Islet of Langerhans (tissue), 1 donor: ENCODE measurements around the gene ALDH16A1.

Experiments
- FAIRE-seq: peaks from one replicate; lab custom pipeline; 2011; peaks lifted over from hg19 to GRCh38; lab: Jason Lieb, UNC

The ALDH16A1 gene

GRCh38 chr19:49423985-49424303 is 29.1 kb upstream of the ALDH16A1 start:
- FAIRE-seq = no peak

GRCh38 chr19:49425178-49425577 is 27.8 kb upstream of the ALDH16A1 start, which contains the start of gene GFY:
Gene GFY, plus strand, starts transcription at chr19:49425388. Its CDS starts 1,043 bp downstream, at chr19:49426431.
- no peak for FAIRE-seq

- no peak for FAIRE-seq
Observed at GRCh38 chr19:49425922-49426592, 27.0 kb upstream of the ALDH16A1 start.

- no peak for FAIRE-seq
Observed at GRCh38 chr19:49427339-49427738, 25.7 kb upstream of the ALDH16A1 start.

- no peak for FAIRE-seq
Observed at GRCh38 chr19:49427855-49428546, 25.0 kb upstream of the ALDH16A1 start.

GRCh38 chr19:49428547-49429451 is 24.2 kb upstream of the ALDH16A1 start:
- FAIRE-seq = no peak

- FAIRE-seq = no peak
Observed at GRCh38 chr19:49430172-49430677, 22.8 kb upstream of the ALDH16A1 start.

- FAIRE-seq = no peak
Observed at GRCh38 chr19:49430678-49431329, 22.2 kb upstream of the ALDH16A1 start.

- no peak for FAIRE-seq
Observed at GRCh38 chr19:49431330-49431749, 21.7 kb upstream of the ALDH16A1 start.

- FAIRE-seq = no peak
Observed at GRCh38 chr19:49432141-49433073, 20.6 kb upstream of the ALDH16A1 start.

GRCh38 chr19:49433240-49433901 is 19.7 kb upstream of the ALDH16A1 start:
- FAIRE-seq = no peak

GRCh38 chr19:49434907-49435583 is 18.0 kb upstream of the ALDH16A1 start:
- FAIRE-seq = no peak

- FAIRE-seq = no peak
Observed at GRCh38 chr19:49435670-49436069, 17.4 kb upstream of the ALDH16A1 start.

- no peak for FAIRE-seq
Observed at GRCh38 chr19:49436381-49437017, 16.5 kb upstream of the ALDH16A1 start.

- no peak for FAIRE-seq
Observed at GRCh38 chr19:49437231-49437630, 15.8 kb upstream of the ALDH16A1 start.

- no peak for FAIRE-seq
Observed at GRCh38 chr19:49438261-49438660, 14.8 kb upstream of the ALDH16A1 start.

GRCh38 chr19:49439836-49440235 is 13.2 kb upstream of the ALDH16A1 start:
- no peak for FAIRE-seq

- no peak for FAIRE-seq
Observed at GRCh38 chr19:49440439-49441209, 12.4 kb upstream of the ALDH16A1 start.
